Pancreas (tissue), 10 donors: ENCODE data around the gene CARD14. TPM values are rescaled to one million over a fixed set of nuclear protein-coding genes. Genes with fewer than 3 reads are reported as not detected.
A peak's percentile ranks its signal among the peaks of the same experiment; 100 is the strongest.

ENCODE experiments used
- ATAC-seq, 4 donors: fragments of 200-7000 bp; cut with Tn5 transposase; one replicate each; pipeline versions ENCODE4 v1.8.0 to v1.9.1; 2020; ENCODE audit warnings: mild to moderate bottlenecking in 4 of 4, moderate library complexity in 4 of 4
- DNase-seq, 6 donors: peaks; one replicate each; pipeline ENCODE4 v3.0.0-alpha.2; 2020
- FAIRE-seq: peaks from 2 replicates; lab custom pipeline; 2012; peaks lifted over from hg19 to GRCh38; lab: Jason Lieb, UNC
- H3K27ac ChIP-seq, 4 donors: fragments of 200-600 bp; sonication (generic); 1 replicate in 3 of 4; 2 replicates in 1 of 4; pipeline versions ENCODE4 v1.5.0 to v1.8.0; 2020
- H3K27me3 ChIP-seq, 4 donors: fragments of 200-600 bp; one replicate each; pipeline ENCODE4 v1.8.0; 2021
- H3K36me3 ChIP-seq, 3 donors: fragments of 200-600 bp; sonication (generic) in 1 of 3; one replicate each; pipeline versions ENCODE4 v1.5.0 to v1.8.0; 2020 to 2021
- H3K4me1 ChIP-seq, 3 donors: fragments of 200-600 bp; one replicate each; pipeline ENCODE4 v1.8.0; 2021
- H3K4me3 ChIP-seq, 4 donors: fragments of 200-600 bp; sonication (generic) in 2 of 4; one replicate each; pipeline versions ENCODE4 v1.5.0 to v1.8.0; 2020 to 2021
- H3K9me3 ChIP-seq, 4 donors: fragments of 200-600 bp; one replicate each; pipeline ENCODE4 v1.8.0; 2021
- CTCF ChIP-seq, 4 donors: fragments of 200-600 bp; sonication (generic) in 3 of 4; IDR thresholded peaks; one replicate each; pipeline versions ENCODE4 v1.5.0 to v1.8.0; 2021; ENCODE audit warnings: antibody characterized with exemption in 4 of 4
- WGBS, 2 donors: extraction: QIAGEN DNeasy Blood & Tissue Kit; methylation state at CpG; one replicate each; pipeline ENCODE4 v1.1.7; 2013; 5-methylcytosine and 5-hydroxymethylcytosine counted together
- intact Hi-C, 3 donors: fragments of 100-400 bp; cut with DNase I; formaldehyde crosslinking; loops; one replicate each; pipeline versions ENCODE4 v1.11.1 to v1.14.2; 2022
- polyA plus RNA-seq, 2 donors: library from polyadenylated mRNA; stranded (reverse); fragments of 200-250 nt; gene quantifications; one replicate each; pipeline ENCODE4 v1.2.3, GENCODE V29; 2013
- total RNA-seq, 6 donors: library from RNA; stranded (reverse); fragmentation: NEBNext Ultra II Directional in 4 of 6; extraction: Animal tissue kit (Norgen Biotek cat#: 25700) in 4 of 6; gene quantifications; one replicate each; pipeline versions ENCODE4 v1.2.1 to v1.2.4, GENCODE V29; 2021 to 2023
- donor health status: healthy with polysubstance abuse.
- donor health status: DM: no; HTN: no; CAD: no; lungs with moderate emphysema.
- donor health status: DM: no; HTN: no; CAD: no.
- donor health status: control.
- donor health status: control.
- donor health status: Bipolar disorder and iron deficiency.
- donor health status: DM: yes; HTN: yes; CAD: no.
- donor health status: DM: no; HTN: no; CAD: no.
- donor health status: DM: no; HTN: no; CAD: no.
- donor health status: DM: yes; HTN: yes; CAD: no.

The CARD14 gene
- total RNA-seq (under 1 TPM in 3 of 6 donors, not detected in 3; 0.06 to 0.32 (median 0.28) TPM), polyA plus RNA-seq (under 1 TPM; 0.23 to 0.33 TPM)

GRCh38 chr17:80169784-80170500 lies at the start of gene CARD14:
CARD14 (plus strand) TSS chr17:80170030; CDS start chr17:80181439, 11,409 bp downstream.
- DNase-seq (no peak), FAIRE-seq (no peak), ATAC-seq (peak in 3 of 4 donors; percentile 51 to 77 (median 66))
- no peaks in the 10 kb centered on the region for H3K4me1 ChIP-seq
- H3K27ac ChIP-seq: no peak within 1 kb of the TSS
- no peaks in the 10 kb centered on the region for H3K36me3 ChIP-seq
- no peaks in the 10 kb centered on the region for H3K27me3 ChIP-seq
- no peaks in the 10 kb centered on the region for H3K9me3 ChIP-seq
- WGBS, 2 donors: 40 to 41% methylated on average over 19 of the region's 19 CpGs
- TF ChIP-seq CTCF (IDR thresholded peaks at IDR 0.05): no peak
- intact Hi-C loops: no loop called here
- no peak within 1 kb of the TSS for H3K4me3 ChIP-seq

- Histone ChIP-seq H3K4me3 (no peak overlapping the region), H3K9me3 (no peaks in the 10 kb centered on the region), H3K4me1 (peaks cover 0 to 6% (median 0%) of the 10 kb centered on the region in 3 donors), H3K27ac (no peak overlapping the region), H3K27me3 (no peaks in the 10 kb centered on the region), H3K36me3 (no peaks in the 10 kb centered on the region)
- no peak for TF ChIP-seq CTCF (IDR thresholded peaks at IDR 0.05)
- WGBS, 2 donors: 86 to 89% methylated on average over 17 of the region's 17 CpGs
- ATAC-seq: no peak
- no peak for FAIRE-seq
- DNase-seq: no peak
- intact Hi-C loops: no loop called here
These were observed 47.7 kb upstream of the CARD14 start for GRCh38 chr17:80122026-80122575.

GRCh38 chr17:80122926-80123505 lies 46.8 kb upstream of the CARD14 start:
- intact Hi-C loops: no loop called here
- peaks cover 0 to 6% (median 0%) of the 10 kb centered on the region in 3 donors for H3K4me1 ChIP-seq
- H3K9me3 ChIP-seq: no peaks in the 10 kb centered on the region
- H3K4me3 ChIP-seq: no peak overlapping the region
- TF ChIP-seq CTCF (IDR thresholded peaks at IDR 0.05): no peak
- WGBS, 2 donors: 85 to 86% methylated on average over 6 of the region's 6 CpGs
- ATAC-seq (no peak), DNase-seq (no peak), FAIRE-seq (no peak)
- H3K36me3 ChIP-seq: no peaks in the 10 kb centered on the region
- H3K27ac ChIP-seq: no peak overlapping the region
- no peaks in the 10 kb centered on the region for H3K27me3 ChIP-seq

GRCh38 chr17:80123791-80124190 lies 46.0 kb upstream of the CARD14 start:
- FAIRE-seq (no peak), DNase-seq (peak in 4 of 6 donors; percentile 63 to 83 (median 72)), ATAC-seq (peak; percentile 74 to 84 (median 82))
- intact Hi-C loops: no loop called here
- H3K27ac ChIP-seq: peak overlapping the region in 2 of 4 donors; percentile 0 to 36
- H3K27me3 ChIP-seq: no peaks in the 10 kb centered on the region
- H3K4me1 ChIP-seq: peaks cover 0 to 6% (median 0%) of the 10 kb centered on the region in 3 donors
- no peak overlapping the region for H3K4me3 ChIP-seq
- WGBS, 2 donors: 67 to 71% methylated on average over 15 of the region's 15 CpGs
- H3K9me3 ChIP-seq: no peaks in the 10 kb centered on the region
- TF ChIP-seq CTCF (IDR thresholded peaks at IDR 0.05): no peak
- H3K36me3 ChIP-seq: no peaks in the 10 kb centered on the region
